IPS DF 6.9 (cell line): Measurements from ENCODE around the gene PAAF1.

ENCODE experiments used
- DNase-seq: peaks from one replicate; pipeline ENCODE4 v3.0.0-alpha.2; 2013; ENCODE audit warnings: low read depth, low spot score
- H3K27ac ChIP-seq: one replicate; pipeline ENCODE4 v1.5.1; 2013; ENCODE audit warnings: low read length, control low read depth
- H3K27me3 ChIP-seq: 2 replicates; pipeline ENCODE4 v1.6.1; 2013; ENCODE audit warnings: mild to moderate bottlenecking, low read length; ENCODE audit not compliant: control insufficient read depth, insufficient read depth
- H3K36me3 ChIP-seq: 2 replicates; pipeline ENCODE4 v1.6.1; 2013; ENCODE audit warnings: low read length; ENCODE audit not compliant: control insufficient read depth, insufficient read depth
- H3K4me1 ChIP-seq: 2 replicates; pipeline ENCODE4 v1.6.1; 2013; ENCODE audit warnings: low read length; ENCODE audit not compliant: control insufficient read depth, insufficient read depth
- H3K4me3 ChIP-seq: 2 replicates; pipeline ENCODE4 v1.5.1; 2013; ENCODE audit warnings: mild to moderate bottlenecking, low read length
- H3K9me3 ChIP-seq: 2 replicates; pipeline ENCODE4 v1.6.1; 2013; ENCODE audit warnings: low read length, inconsistent platforms; ENCODE audit not compliant: control insufficient read depth, insufficient read depth
- WGBS: extraction: QIAGEN DNeasy Blood & Tissue Kit; methylation state at CpG from one replicate; pipeline ENCODE4 v1.1.7; 2013; ENCODE audit warnings: mixed read lengths, missing lambda C conversion rate; ENCODE audit not compliant: insufficient read length, insufficient coverage; 5-methylcytosine and 5-hydroxymethylcytosine counted together

The PAAF1 gene

GRCh38 chr11:73980001-73980961, 103.5 kb downstream of the PAAF1 start:
- H3K4me3 ChIP-seq, result no peak overlapping the region
- no CpG with 5 or more reads among the region's 6 CpGs for WGBS
- H3K27me3 ChIP-seq, result no peaks in the 10 kb centered on the region
- no peaks in the 10 kb centered on the region for H3K9me3 ChIP-seq
- H3K4me1 ChIP-seq, result peaks cover 4% of the 10 kb centered on the region; the same call in 1 of the 2 replicates
- no peak for DNase-seq
- H3K36me3 ChIP-seq, result peaks cover 37% of the 10 kb centered on the region
- no peak overlapping the region for H3K27ac ChIP-seq
